UCSD-AML1 (cell line): ENCODE measurements around the gene TATDN2.

Experiments
- DNase-seq: peaks from one replicate; lab custom pipeline; 2025; ENCODE audit not compliant: unreplicated experiment; lab: John Stamatoyannopoulos, UW

Gene TATDN2

GRCh38 chr3:10248184-10248983 is at the start of gene TATDN2:
Gene TATDN2, plus strand, starts transcription at chr3:10248459. Its CDS starts 742 bp downstream, at chr3:10249201.
- DNase-seq, result peak; percentile 97

GRCh38 chr3:10198761-10199649 is 49.3 kb upstream of the TATDN2 start:
- DNase-seq, result peak; percentile 62

GRCh38 chr3:10204921-10205320 is 43.3 kb upstream of the TATDN2 start:
- no peak for DNase-seq

GRCh38 chr3:10205451-10206165 is 42.7 kb upstream of the TATDN2 start:
- DNase-seq, result no peak

- no peak for DNase-seq
Observed at GRCh38 chr3:10206166-10206511, 42.1 kb upstream of the TATDN2 start.

GRCh38 chr3:10213156-10213792 is 35.0 kb upstream of the TATDN2 start:
- DNase-seq, result no peak

GRCh38 chr3:10215578-10216368 is 32.5 kb upstream of the TATDN2 start:
- DNase-seq, result no peak

GRCh38 chr3:10217359-10217758 is 30.9 kb upstream of the TATDN2 start:
- DNase-seq, result no peak

- DNase-seq, result no peak
Observed at GRCh38 chr3:10219737-10220136, 28.5 kb upstream of the TATDN2 start.

GRCh38 chr3:10223676-10224639 is 24.3 kb upstream of the TATDN2 start:
- peak; percentile 35 for DNase-seq

- DNase-seq, result peak; percentile 66
Observed at GRCh38 chr3:10224794-10225665, 23.2 kb upstream of the TATDN2 start.

- no peak for DNase-seq
Observed at GRCh38 chr3:10226293-10226692, 22.0 kb upstream of the TATDN2 start.

GRCh38 chr3:10228248-10228950 is 19.9 kb upstream of the TATDN2 start:
- DNase-seq, result peak; percentile 74

- no peak for DNase-seq
Observed at GRCh38 chr3:10229576-10229975, 18.7 kb upstream of the TATDN2 start.

- peak; percentile 48 for DNase-seq
Observed at GRCh38 chr3:10232137-10232536, 16.1 kb upstream of the TATDN2 start.

GRCh38 chr3:10233988-10234387 is 14.3 kb upstream of the TATDN2 start:
- DNase-seq, result no peak

- no peak for DNase-seq
Observed at GRCh38 chr3:10234526-10235230, 13.6 kb upstream of the TATDN2 start.
